Natural killer cell (primary cell): ENCODE results near the gene IRAK1BP1. TPM values are rescaled to one million over a fixed set of nuclear protein-coding genes. Genes with fewer than 3 reads are reported as not detected.

Source experiments
- ATAC-seq, 3 donors: fragments of 150-1000 bp in 2 of 3; fragments of 200-7000 bp in 1 of 3; cut with Tn5 transposase; 1 replicate in 1 of 3; 2 replicates in 2 of 3; pipeline ENCODE4 v1.10.0; 2021; ENCODE audit warnings: mild to moderate bottlenecking in 2 of 3, moderate library complexity in 2 of 3
- DNase-seq, 2 donors: peaks; one replicate each; pipeline versions ENCODE4 v3.0.0 to v3.0.0-alpha.2; 2013 to 2021; ENCODE audit warnings: mixed read lengths in 1 of 2
- H3K27ac ChIP-seq: one replicate; pipeline ENCODE4 v1.5.1; 2013; ENCODE audit warnings: mild to moderate bottlenecking, low read length
- H3K27me3 ChIP-seq: one replicate; pipeline ENCODE4 v1.6.1; 2013; ENCODE audit warnings: low read length; ENCODE audit not compliant: control insufficient read depth, insufficient read depth
- H3K36me3 ChIP-seq: one replicate; pipeline ENCODE4 v1.6.1; 2013; ENCODE audit warnings: low read length; ENCODE audit not compliant: control insufficient read depth, insufficient read depth
- H3K4me1 ChIP-seq: one replicate; pipeline ENCODE4 v1.6.1; 2013; ENCODE audit warnings: low read length; ENCODE audit not compliant: control insufficient read depth, insufficient read depth
- H3K4me3 ChIP-seq: one replicate; pipeline ENCODE4 v1.5.1; 2013; ENCODE audit warnings: low read length
- H3K9me3 ChIP-seq: one replicate; pipeline ENCODE4 v1.6.1; 2013; ENCODE audit warnings: low read length; ENCODE audit not compliant: control insufficient read depth, insufficient read depth
- H3K27ac Mint-ChIP-seq, 2 donors: one replicate each; pipeline ENCODE4 v1.8.0; 2022; ENCODE audit warnings: mild to moderate bottlenecking in 2 of 2, mixed read lengths in 2 of 2, moderate library complexity in 1 of 2
- H3K27me3 Mint-ChIP-seq, 2 donors: one replicate each; pipeline ENCODE4 v1.8.0; 2022; ENCODE audit warnings: low read depth in 2 of 2, mixed read lengths in 2 of 2
- H3K36me3 Mint-ChIP-seq: one replicate; pipeline ENCODE4 v1.8.0; 2022; ENCODE audit warnings: mixed read lengths
- H3K4me1 Mint-ChIP-seq, 2 donors: one replicate each; pipeline ENCODE4 v1.8.0; 2022; ENCODE audit warnings: mixed read lengths in 2 of 2
- H3K4me3 Mint-ChIP-seq: one replicate; pipeline ENCODE4 v1.8.0; 2022; ENCODE audit warnings: mild to moderate bottlenecking, moderate library complexity, mixed read lengths
- H3K9me3 Mint-ChIP-seq, 2 donors: one replicate each; pipeline ENCODE4 v1.8.0; 2022; ENCODE audit warnings: mixed read lengths in 2 of 2
- WGBS: methylation state at CpG from one replicate; pipeline ENCODE4 v1.1.7; 2013; ENCODE audit warnings: missing lambda C conversion rate; ENCODE audit not compliant: insufficient coverage; 5-methylcytosine and 5-hydroxymethylcytosine counted together
- intact Hi-C: fragments of 100-400 bp; cut with micrococcal nuclease; formaldehyde crosslinking; loops from one replicate; pipeline ENCODE4 v1.14.2; 2022
- total RNA-seq, 4 donors: library from RNA; stranded (reverse); fragments of 120-200 nt in 1 of 4; gene quantifications; one replicate each; pipeline versions ENCODE4 v1.2.3 to v1.2.4, GENCODE V29; 2013 to 2022
- TF ChIP-seq, protein P1 (sequence below): fragments of 200-600 bp; IDR thresholded peaks from one replicate; pipeline ENCODE4 v1.8.0; 2022; ENCODE audit warnings: antibody characterized with exemption

IRAK1BP1 gene
- total RNA-seq, 3 donors from 2014 or later (not counting 1 experiment from before 2014, with no cell fraction given): 0.56 to 1.5 (median 1.5) TPM

DNA sequence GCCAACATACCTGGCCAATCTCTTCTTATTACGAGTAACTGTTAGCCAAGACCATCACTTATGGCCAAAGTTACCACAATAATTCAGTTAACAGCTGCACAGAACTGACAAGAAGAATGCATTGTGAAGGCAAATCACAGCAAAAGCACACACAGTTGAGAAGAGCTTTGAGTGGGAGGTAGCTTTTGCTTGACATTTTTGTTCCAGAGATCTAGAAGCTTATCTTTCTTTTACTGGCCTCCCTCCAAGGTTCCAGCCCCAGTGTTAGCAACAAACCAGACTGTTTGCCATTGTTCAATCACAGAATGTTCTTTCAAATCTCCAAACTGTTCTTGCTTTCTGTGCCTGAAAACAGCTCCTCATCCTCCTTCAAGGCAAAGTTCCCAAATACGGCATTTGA lies 35.9 kb upstream of the IRAK1BP1 start:
- TF ChIP-seq, protein P1, sequence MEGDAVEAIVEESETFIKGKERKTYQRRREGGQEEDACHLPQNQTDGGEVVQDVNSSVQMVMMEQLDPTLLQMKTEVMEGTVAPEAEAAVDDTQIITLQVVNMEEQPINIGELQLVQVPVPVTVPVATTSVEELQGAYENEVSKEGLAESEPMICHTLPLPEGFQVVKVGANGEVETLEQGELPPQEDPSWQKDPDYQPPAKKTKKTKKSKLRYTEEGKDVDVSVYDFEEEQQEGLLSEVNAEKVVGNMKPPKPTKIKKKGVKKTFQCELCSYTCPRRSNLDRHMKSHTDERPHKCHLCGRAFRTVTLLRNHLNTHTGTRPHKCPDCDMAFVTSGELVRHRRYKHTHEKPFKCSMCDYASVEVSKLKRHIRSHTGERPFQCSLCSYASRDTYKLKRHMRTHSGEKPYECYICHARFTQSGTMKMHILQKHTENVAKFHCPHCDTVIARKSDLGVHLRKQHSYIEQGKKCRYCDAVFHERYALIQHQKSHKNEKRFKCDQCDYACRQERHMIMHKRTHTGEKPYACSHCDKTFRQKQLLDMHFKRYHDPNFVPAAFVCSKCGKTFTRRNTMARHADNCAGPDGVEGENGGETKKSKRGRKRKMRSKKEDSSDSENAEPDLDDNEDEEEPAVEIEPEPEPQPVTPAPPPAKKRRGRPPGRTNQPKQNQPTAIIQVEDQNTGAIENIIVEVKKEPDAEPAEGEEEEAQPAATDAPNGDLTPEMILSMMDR: no peak
- ATAC-seq (no peak), DNase-seq (no peak)
- H3K4me3 Mint-ChIP-seq: no peak overlapping the region
- H3K27ac Mint-ChIP-seq: no peak overlapping the region
- Histone ChIP-seq H3K9me3 (no peaks in the 10 kb centered on the region), H3K27ac (no peak overlapping the region), H3K4me1 (no peaks in the 10 kb centered on the region), H3K4me3 (no peak overlapping the region), H3K27me3 (no peaks in the 10 kb centered on the region), H3K36me3 (no peaks in the 10 kb centered on the region)
- intact Hi-C loops: no loop called here
- peaks cover 0 to 2% of the 10 kb centered on the region in 2 donors for H3K27me3 Mint-ChIP-seq
- peaks cover 2 to 4% of the 10 kb centered on the region in 2 donors for H3K9me3 Mint-ChIP-seq
- 92% methylated on average over 1 of the region's 2 CpGs for WGBS
- no peaks in the 10 kb centered on the region for H3K36me3 Mint-ChIP-seq
- H3K4me1 Mint-ChIP-seq: no peaks in the 10 kb centered on the region

DNA sequence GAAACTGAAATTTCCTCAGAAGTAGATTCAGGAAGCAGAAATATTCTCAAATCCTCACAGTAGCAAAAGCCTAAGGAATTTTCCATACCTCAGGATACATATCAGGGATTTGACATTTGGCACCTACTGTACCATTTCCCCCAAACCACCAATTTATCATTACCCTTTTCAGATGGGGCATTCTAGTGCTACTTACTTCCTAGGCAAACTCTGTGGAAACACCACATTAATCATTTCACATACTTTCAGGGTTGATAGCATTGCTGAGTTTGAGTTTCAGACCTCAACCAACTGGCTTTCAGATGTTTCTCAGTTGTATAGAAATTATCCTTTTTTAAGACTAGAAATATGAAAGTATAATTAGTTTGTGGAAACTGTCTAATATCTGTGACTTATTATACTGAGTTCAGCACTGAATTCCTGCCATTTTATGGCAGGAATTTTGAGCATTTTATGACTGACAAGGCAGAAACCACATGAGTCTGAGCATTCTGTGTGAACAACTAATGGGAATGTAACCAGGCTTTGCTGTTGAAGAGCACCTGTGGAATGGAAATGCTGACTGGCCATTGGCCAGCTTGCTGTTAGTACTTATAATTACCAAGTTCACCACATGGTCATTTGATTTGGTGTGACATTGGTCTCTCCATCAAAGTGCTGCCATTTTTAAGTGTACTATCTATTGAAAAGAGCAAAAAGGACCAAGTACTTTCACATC lies 35.1 kb upstream of the IRAK1BP1 start:
- intact Hi-C loops: no loop called here
- Histone ChIP-seq H3K27ac (no peak overlapping the region), H3K36me3 (no peaks in the 10 kb centered on the region), H3K4me1 (no peaks in the 10 kb centered on the region), H3K4me3 (no peak overlapping the region), H3K9me3 (no peaks in the 10 kb centered on the region), H3K27me3 (no peaks in the 10 kb centered on the region)
- peaks cover 2 to 4% of the 10 kb centered on the region in 2 donors for H3K9me3 Mint-ChIP-seq
- ATAC-seq (no peak), DNase-seq (no peak)
- TF ChIP-seq, protein P1: no peak
- no peak overlapping the region for H3K4me3 Mint-ChIP-seq
- H3K4me1 Mint-ChIP-seq: no peaks in the 10 kb centered on the region
- no peaks in the 10 kb centered on the region for H3K36me3 Mint-ChIP-seq
- H3K27ac Mint-ChIP-seq: no peak overlapping the region
- H3K27me3 Mint-ChIP-seq: peaks cover 5 to 6% of the 10 kb centered on the region in 2 donors

DNA sequence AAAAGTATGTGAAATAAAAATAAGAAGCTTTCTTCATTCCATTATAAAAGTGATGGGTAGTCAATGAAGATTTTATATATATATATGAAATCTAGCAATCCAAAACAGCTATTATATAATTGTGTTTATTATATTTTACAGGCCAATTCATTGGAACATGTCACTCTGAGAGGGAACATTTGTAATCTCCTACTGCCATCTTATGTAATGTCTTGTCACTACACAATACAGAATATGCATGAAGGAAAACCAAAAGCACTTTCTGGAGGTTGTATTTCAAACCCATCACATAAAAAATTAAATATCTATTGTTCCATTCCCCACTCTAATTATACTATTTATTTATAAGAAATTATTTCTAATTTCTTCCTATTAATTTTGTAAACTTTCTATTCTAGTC lies 31.5 kb upstream of the IRAK1BP1 start:
- ATAC-seq: no peak
- DNase-seq: no peak
- no peaks in the 10 kb centered on the region for H3K4me1 ChIP-seq
- H3K27me3 ChIP-seq: no peaks in the 10 kb centered on the region
- Mint-ChIP-seq H3K36me3 (peaks cover 6% of the 10 kb centered on the region), H3K9me3 (peaks cover 0 to 3% of the 10 kb centered on the region in 2 donors), H3K4me1 (no peaks in the 10 kb centered on the region), H3K27me3 (peaks cover 8 to 9% of the 10 kb centered on the region in 2 donors), H3K4me3 (no peak overlapping the region), H3K27ac (no peak overlapping the region)
- no peaks in the 10 kb centered on the region for H3K9me3 ChIP-seq
- TF ChIP-seq, protein P1: no peak
- no peak overlapping the region for H3K27ac ChIP-seq
- intact Hi-C loops: no loop called here
- H3K36me3 ChIP-seq: no peaks in the 10 kb centered on the region
- H3K4me3 ChIP-seq: no peak overlapping the region

DNA sequence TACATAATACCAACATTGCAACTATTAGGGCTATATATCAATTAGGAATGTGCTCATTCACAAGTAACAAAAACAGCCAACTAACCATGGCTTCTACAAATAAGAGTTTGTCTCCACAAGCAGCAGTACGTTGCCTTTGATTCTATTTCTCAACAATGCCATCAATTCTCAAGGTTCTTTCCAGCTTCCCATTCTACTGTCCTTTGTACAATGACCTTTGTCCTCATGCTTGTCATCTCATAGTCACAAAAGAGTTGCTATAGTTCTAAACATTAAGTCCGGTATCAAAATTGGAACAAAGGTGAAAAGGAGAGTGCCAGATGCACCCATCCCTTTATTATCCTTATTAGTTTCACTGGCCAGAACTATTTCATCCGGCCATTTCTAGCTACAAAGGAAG lies 30.8 kb upstream of the IRAK1BP1 start:
- H3K9me3 Mint-ChIP-seq: peaks cover 0 to 3% of the 10 kb centered on the region in 2 donors
- DNase-seq (no peak), ATAC-seq (no peak)
- intact Hi-C loops: no loop called here
- H3K9me3 ChIP-seq: no peaks in the 10 kb centered on the region
- peaks cover 6% of the 10 kb centered on the region for H3K36me3 Mint-ChIP-seq
- TF ChIP-seq, protein P1: no peak
- H3K27me3 Mint-ChIP-seq: peaks cover 8 to 9% of the 10 kb centered on the region in 2 donors
- no peak overlapping the region for H3K4me3 Mint-ChIP-seq
- H3K27ac ChIP-seq: no peak overlapping the region
- WGBS: 79% methylated on average over 2 of the region's 3 CpGs
- no peak overlapping the region for H3K4me3 ChIP-seq
- H3K4me1 Mint-ChIP-seq: no peaks in the 10 kb centered on the region
- H3K4me1 ChIP-seq: no peaks in the 10 kb centered on the region
- no peak overlapping the region for H3K27ac Mint-ChIP-seq
- no peaks in the 10 kb centered on the region for H3K27me3 ChIP-seq
- no peaks in the 10 kb centered on the region for H3K36me3 ChIP-seq
